GM19351 (cell line): Measurements from ENCODE around the gene RIOK3.
"Not testable (repeated sequence)": the region's sequence is repeated elsewhere in the genome, so short reads cannot be mapped to it uniquely, and the experiment has no call there.

Source experiments
- ATAC-seq: cut with Tn5 transposase; IDR thresholded peaks from one replicate; pipeline ENCODE4 v1.9.1; 2021; ENCODE audit warnings: mild to moderate bottlenecking, moderate library complexity; ENCODE audit not compliant: unreplicated experiment

Gene RIOK3, protein sequence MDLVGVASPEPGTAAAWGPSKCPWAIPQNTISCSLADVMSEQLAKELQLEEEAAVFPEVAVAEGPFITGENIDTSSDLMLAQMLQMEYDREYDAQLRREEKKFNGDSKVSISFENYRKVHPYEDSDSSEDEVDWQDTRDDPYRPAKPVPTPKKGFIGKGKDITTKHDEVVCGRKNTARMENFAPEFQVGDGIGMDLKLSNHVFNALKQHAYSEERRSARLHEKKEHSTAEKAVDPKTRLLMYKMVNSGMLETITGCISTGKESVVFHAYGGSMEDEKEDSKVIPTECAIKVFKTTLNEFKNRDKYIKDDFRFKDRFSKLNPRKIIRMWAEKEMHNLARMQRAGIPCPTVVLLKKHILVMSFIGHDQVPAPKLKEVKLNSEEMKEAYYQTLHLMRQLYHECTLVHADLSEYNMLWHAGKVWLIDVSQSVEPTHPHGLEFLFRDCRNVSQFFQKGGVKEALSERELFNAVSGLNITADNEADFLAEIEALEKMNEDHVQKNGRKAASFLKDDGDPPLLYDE

DNA sequence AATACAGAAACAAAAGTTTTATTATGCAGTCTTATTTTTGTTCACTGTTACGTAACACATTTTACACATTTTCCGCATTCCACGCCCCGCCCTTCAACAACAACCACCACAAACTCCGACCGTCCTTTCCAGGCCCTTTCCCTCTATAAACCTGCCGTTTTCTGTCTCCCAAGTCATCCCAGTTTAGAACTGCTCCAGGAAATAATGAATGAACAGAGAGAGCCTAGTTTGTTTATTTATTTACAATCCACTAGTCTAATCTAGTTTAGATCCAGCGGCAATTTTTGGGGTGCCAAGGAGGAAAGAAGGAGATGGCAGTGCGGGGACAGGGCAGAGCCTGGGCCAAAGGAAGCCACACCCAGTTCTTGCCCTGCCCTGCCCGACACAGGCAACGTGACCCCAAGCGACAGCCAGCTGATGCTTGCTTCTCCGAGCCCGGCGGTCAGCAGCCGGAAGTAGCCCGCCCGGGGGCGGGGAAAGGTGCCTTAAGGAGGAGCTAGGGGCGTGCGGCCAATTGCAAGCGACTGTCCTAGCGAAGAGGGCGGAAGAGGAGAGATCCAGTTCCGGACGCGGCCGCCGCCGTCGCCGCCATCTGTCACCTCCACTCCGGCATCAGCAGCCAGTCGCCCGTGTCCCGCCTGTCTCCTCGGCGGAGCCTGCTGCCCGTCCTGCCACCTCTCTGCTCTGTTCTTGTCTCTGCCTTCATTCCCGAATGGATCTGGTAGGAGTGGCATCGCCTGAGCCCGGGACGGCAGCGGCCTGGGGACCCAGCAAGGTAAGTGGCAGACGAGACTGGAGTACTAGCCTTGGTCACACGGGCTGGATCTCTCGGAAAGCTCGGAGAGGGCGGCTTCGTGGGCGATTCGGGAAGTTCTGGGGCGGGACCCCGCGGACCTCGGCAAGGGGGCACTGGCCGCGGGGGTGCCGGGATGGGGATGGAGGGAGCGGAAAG is at the start of gene RIOK3:
Gene RIOK3, plus strand, starts transcription at position 560 of the 952 bp plus-strand sequence. Its CDS starts 153 bp downstream, at position 713.
- ATAC-seq, result peak; percentile 95

DNA sequence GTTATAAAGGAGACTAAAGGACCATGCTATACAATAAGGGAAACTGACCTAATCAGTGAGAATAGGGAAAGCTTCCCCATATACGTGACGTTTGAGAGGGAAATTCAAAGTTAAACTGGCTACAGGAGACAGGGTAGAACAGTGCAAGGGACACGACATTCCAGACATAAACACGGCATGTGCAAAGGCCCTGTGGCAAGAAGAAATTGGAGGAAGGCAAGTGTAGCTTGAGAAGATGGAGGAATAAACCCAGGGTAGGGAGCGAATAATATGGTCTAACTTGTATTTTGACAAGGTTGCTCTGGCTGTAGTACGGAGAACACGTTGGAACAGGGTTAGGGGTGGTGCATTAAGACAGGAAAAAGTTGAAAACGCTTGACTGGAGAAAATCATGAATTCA is 49.8 kb upstream of the RIOK3 start:
- ATAC-seq, result no peak

DNA sequence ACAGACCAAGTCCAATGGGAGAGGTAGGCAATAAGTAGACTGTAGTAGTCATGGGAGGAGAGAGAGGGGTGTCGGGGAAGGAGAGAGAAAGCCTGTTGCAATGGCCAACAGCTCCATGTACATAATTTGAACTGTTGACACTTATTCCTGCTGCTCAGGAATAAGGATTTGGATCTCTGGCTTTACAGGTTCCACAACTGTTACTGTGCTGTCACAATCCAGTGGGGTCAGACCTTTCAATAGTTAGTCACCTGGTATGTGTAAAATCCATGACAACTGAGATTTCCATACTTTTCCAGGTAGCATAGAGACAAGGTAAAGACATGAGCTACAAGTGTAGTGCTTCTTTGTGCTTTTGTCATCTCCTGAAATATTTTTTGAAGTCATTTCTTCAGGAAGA is 47.5 kb upstream of the RIOK3 start:
- ATAC-seq, result no peak

GRCh38 chr18:23406271-23406787 is 46.8 kb upstream of the RIOK3 start:
- ATAC-seq, result no peak

DNA sequence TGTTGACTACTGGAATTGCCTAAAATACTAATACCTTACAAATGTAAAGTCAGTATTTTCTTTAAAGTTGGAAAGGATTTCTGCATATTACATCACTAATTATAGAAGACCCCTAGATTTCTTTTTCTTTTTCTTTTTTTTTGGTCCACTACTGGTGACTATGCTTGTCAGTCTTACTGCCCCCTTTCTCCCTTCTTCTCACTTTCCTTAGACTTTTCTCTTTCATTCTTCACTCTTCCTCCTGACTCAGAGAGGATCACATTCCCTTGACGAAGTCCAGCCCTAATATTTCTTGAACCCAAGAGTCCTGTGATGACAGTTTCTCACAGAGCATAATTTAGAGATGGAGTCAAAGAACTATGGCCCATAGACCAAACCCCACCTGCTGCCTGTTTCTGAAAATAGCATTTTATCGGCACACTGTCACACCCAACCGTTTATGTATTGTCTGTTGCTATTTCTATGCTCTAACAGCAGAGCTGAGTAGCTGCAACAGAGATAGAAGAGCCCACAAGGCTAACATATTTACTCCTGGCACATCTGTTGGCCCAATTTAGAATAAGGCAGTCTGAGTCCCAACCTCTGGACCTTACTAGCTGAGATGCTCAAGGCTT is 40.6 kb upstream of the RIOK3 start:
- ATAC-seq, result no peak

GRCh38 chr18:23415515-23415914 is 37.6 kb upstream of the RIOK3 start:
- ATAC-seq, result no peak

DNA sequence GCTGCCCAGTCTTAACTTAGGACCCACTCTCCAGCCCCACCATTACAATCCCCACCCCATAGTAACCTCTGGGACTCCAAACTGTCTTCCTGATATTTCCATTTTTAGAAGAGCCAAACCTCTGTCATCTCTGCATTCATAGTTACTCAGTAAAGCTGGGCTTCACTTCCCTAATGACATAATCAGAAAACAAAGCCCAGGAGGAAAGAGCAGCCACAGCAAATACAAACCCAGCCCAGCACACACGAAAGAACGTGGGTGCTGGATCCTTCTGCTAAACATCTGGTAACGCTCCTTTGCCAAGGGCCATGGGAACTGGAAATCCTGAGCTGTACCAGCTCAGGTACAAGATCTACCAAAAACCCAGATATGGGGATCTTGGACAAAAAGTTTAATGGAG is 36.8 kb upstream of the RIOK3 start:
- no peak for ATAC-seq

GRCh38 chr18:23421277-23421676 is 31.8 kb upstream of the RIOK3 start:
- no peak for ATAC-seq

GRCh38 chr18:23422751-23423418 is 30.2 kb upstream of the RIOK3 start:
- peak; percentile 93 for ATAC-seq

DNA sequence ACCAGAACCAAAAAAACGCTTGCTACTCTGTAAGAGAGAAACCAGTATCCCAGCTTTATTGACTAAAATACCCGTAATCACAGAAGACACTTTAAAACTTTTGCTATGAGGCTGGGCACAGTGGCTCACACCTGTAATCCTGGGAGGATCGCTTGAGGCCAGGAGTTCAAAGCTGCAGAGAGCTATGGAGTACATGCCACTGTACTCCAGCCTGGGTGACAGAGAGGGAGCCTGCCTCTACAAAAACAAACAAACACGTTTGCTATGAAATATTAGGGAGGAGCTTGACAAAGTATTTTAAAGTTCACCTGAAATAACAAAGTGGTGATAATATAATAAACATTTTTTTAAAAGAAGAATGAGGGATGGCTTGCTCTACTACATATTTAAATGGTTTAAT is 28.5 kb upstream of the RIOK3 start:
- no peak for ATAC-seq

GRCh38 chr18:23428821-23429220 is 24.3 kb upstream of the RIOK3 start:
- no peak for ATAC-seq

DNA sequence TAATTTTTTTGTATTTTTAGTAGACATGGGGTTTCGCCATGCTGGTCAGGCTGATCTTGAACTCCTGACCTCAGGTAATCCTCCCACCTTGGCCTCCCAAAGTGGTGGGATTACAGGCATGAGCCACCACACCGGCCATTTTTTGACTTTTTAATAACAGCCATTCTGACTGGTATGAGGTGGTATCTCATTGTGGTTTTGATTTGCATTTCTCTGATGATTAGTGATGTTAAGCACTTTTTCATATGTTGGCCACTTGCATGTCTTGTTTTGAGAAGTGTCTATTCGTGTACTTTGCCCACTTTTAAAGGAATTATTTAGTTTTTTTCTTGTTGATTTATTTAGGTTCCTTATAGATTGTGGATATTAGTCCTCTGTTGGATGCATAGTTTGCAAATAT is 23.5 kb upstream of the RIOK3 start:
- ATAC-seq, result not testable (repeated sequence)

DNA sequence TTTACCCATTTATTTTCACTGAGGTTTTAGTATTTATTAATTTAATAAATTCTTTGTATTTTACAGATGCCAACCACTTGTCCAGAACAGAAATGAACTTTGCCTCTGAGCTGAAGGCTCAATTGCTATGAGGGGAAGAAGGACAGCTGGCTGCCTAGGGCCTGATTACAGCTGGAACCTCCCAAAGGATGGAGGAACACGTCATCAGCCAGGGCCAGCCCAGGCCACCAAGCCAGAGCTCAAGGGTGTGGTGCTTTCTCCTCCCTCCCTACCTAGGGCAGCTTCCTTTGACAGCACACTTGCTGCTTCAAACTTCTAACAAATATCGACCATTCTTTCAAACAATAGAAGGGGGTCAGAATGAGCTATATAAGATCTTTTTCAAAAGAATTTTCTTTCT is 19.7 kb upstream of the RIOK3 start:
- ATAC-seq, result no peak

GRCh38 chr18:23437357-23438045 is 15.6 kb upstream of the RIOK3 start:
- peak; percentile 99 for ATAC-seq

DNA sequence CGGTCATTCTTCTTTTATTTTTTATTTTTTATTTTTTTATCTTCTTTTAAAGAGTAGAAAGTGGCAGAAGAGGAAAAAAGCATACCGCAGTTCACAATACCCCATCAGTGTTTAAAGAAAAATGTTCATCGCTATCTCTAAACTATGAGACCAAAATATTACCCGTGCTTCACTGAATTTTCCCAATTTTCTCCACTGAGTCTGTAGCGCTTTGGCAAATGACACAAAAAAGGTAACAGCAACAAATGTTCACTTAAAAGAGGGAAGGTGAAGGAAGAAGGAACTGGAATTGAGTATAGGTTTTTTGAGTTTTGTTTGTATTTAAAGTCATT is 15.1 kb upstream of the RIOK3 start:
- ATAC-seq, result no peak

- no peak for ATAC-seq
Measured at GRCh38 chr18:23438608-23439366, 14.3 kb upstream of the RIOK3 start.

- no peak for ATAC-seq
Measured at GRCh38 chr18:23440131-23440530, 13.0 kb upstream of the RIOK3 start.

DNA sequence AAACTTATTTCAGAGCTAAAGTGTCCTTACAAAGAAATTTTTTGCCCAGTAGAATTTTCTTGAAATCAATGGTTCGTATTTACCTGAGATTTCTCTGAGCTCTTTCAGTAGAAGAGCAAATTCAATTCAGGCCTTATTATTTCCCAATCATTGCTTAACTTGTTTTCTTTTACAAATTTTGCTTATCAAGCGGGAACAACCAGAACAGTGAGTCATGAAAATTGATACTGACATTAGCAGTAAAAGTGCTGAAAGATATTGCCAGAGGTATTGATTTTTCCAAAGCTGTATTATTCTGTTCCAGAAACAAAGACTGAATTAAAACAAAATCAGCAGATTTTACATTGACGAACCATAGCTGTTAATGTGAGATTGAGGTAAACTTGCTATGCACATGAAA is 10.1 kb upstream of the RIOK3 start:
- ATAC-seq, result no peak

GRCh38 chr18:23448291-23448690 is 4.8 kb upstream of the RIOK3 start:
- ATAC-seq, result no peak
